CD4-positive, alpha-beta T cell (primary cell): ENCODE results near the gene DLX4. TPM values are rescaled to one million over a fixed set of nuclear protein-coding genes. Genes with fewer than 3 reads are reported as not detected.

Experiments
- ATAC-seq: fragments of 200-7000 bp; cut with Tn5 transposase; one replicate; pipeline ENCODE4 v1.10.0; 2022; ENCODE audit warnings: mild to moderate bottlenecking; ENCODE audit not compliant: poor library complexity
- CTCF ChIA-PET: fragments of 350-600 bp; sonication (Branson Sonifier 250); formaldehyde crosslinking; loops from one replicate; lab custom pipeline; 2021; ENCODE audit warnings: antibody characterized with exemption, inconsistent platforms; lab: Charles Lee
- POLR2A ChIA-PET: fragments of 350-600 bp; sonication (Branson Sonifier 250); formaldehyde crosslinking; loops from one replicate; lab custom pipeline; 2021; ENCODE audit warnings: antibody characterized with exemption, inconsistent platforms; lab: Charles Lee
- DNase-seq, 14 experiments: peaks; one replicate each; pipeline ENCODE4 v3.0.0-alpha.2; 2013 to 2020; ENCODE audit warnings: mixed read lengths in 2 of 14
- H3K27ac ChIP-seq, 2 donors: one replicate each; pipeline versions ENCODE4 v1.5.1 to v1.7.0; 2013; ENCODE audit warnings: low read length in 2 of 2, low read depth in 1 of 2, mild to moderate bottlenecking in 1 of 2
- H3K27me3 ChIP-seq, 2 experiments: 1 replicate in 1 of 2; 2 replicates in 1 of 2; pipeline versions ENCODE4 v1.6.1 to v1.7.0; 2013; ENCODE audit warnings: low read length in 2 of 2, control low read depth in 1 of 2, mild to moderate bottlenecking in 1 of 2, moderate library complexity in 1 of 2; ENCODE audit not compliant: insufficient read depth in 2 of 2, control insufficient read depth in 1 of 2
- H3K36me3 ChIP-seq: one replicate; pipeline ENCODE4 v1.6.1; 2013; ENCODE audit warnings: low read length, control low read depth; ENCODE audit not compliant: insufficient read depth
- H3K4me1 ChIP-seq: one replicate; pipeline ENCODE4 v1.6.1; 2013; ENCODE audit warnings: low read length, control low read depth; ENCODE audit not compliant: insufficient read depth
- H3K4me3 ChIP-seq: one replicate; pipeline ENCODE4 v1.5.1; 2013; ENCODE audit warnings: mild to moderate bottlenecking, low read length, moderate library complexity
- H3K9me3 ChIP-seq, 2 experiments: 1 replicate in 1 of 2; 2 replicates in 1 of 2; pipeline versions ENCODE4 v1.6.1 to v1.7.0; 2013; ENCODE audit warnings: low read length in 2 of 2, mild to moderate bottlenecking in 2 of 2, control low read depth in 1 of 2, moderate library complexity in 1 of 2; ENCODE audit not compliant: control insufficient read depth in 1 of 2, insufficient read depth in 1 of 2
- H3K27ac Mint-ChIP-seq: one replicate; pipeline ENCODE4 v1.8.0; 2020; ENCODE audit warnings: mixed read lengths
- H3K27me3 Mint-ChIP-seq: one replicate; pipeline ENCODE4 v1.8.0; 2021; ENCODE audit warnings: mixed read lengths
- H3K36me3 Mint-ChIP-seq: one replicate; pipeline ENCODE4 v1.8.0; 2021; ENCODE audit warnings: low read depth, mixed read lengths
- H3K4me1 Mint-ChIP-seq: one replicate; pipeline ENCODE4 v1.8.0; 2021; ENCODE audit warnings: low read depth, mixed read lengths
- H3K4me3 Mint-ChIP-seq: one replicate; pipeline ENCODE4 v1.8.0; 2020; ENCODE audit warnings: mild to moderate bottlenecking, mixed read lengths
- H3K9me3 Mint-ChIP-seq: one replicate; pipeline ENCODE4 v1.8.0; 2020; ENCODE audit warnings: mixed read lengths
- intact Hi-C, 2 experiments: fragments of 100-400 bp; cut with DNase I in 1 of 2; cut with micrococcal nuclease in 1 of 2; formaldehyde crosslinking; loops; one replicate each; pipeline versions ENCODE4 v1.15.1 to v1.9.0; 2023 to 2025; cut with DNase I, micrococcal nuclease
- total RNA-seq, 174 experiments: library from RNA in 2 of 174; stranded (reverse) in 2 of 174; gene quantifications; one replicate each; pipeline ENCODE4 v1.2.3 and lab custom pipeline; 2021 to 2026
- TF ChIP-seq, protein P1 (sequence below): fragments of 200-600 bp; IDR thresholded peaks from one replicate; pipeline ENCODE4 v1.8.0; 2022; ENCODE audit warnings: antibody characterized with exemption, mild to moderate bottlenecking

DLX4 gene
- total RNA-seq, 2 experiments from 2014 or later, result 0.59 to 0.85 TPM

GRCh38 chr17:50018909-50019308, 49.9 kb downstream of the DLX4 start:
- Histone ChIP-seq H3K36me3 (no peaks in the 10 kb centered on the region), H3K4me3 (no peak overlapping the region), H3K4me1 (no peaks in the 10 kb centered on the region), H3K27me3 (peaks cover 0 to 12% of the 10 kb centered on the region in 2 experiments), H3K27ac (no peak overlapping the region), H3K9me3 (peaks cover 14% of the 10 kb centered on the region in 2 experiments)
- Mint-ChIP-seq H3K9me3 (peaks cover 6% of the 10 kb centered on the region), H3K36me3 (peaks cover 7% of the 10 kb centered on the region), H3K27me3 (peaks cover 32% of the 10 kb centered on the region), H3K27ac (no peak overlapping the region), H3K4me3 (no peak overlapping the region), H3K4me1 (no peaks in the 10 kb centered on the region)
- TF ChIP-seq, protein P1, sequence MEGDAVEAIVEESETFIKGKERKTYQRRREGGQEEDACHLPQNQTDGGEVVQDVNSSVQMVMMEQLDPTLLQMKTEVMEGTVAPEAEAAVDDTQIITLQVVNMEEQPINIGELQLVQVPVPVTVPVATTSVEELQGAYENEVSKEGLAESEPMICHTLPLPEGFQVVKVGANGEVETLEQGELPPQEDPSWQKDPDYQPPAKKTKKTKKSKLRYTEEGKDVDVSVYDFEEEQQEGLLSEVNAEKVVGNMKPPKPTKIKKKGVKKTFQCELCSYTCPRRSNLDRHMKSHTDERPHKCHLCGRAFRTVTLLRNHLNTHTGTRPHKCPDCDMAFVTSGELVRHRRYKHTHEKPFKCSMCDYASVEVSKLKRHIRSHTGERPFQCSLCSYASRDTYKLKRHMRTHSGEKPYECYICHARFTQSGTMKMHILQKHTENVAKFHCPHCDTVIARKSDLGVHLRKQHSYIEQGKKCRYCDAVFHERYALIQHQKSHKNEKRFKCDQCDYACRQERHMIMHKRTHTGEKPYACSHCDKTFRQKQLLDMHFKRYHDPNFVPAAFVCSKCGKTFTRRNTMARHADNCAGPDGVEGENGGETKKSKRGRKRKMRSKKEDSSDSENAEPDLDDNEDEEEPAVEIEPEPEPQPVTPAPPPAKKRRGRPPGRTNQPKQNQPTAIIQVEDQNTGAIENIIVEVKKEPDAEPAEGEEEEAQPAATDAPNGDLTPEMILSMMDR, result no peak
- POLR2A ChIA-PET, result no interaction called here
- no peak for DNase-seq
- intact Hi-C loops, result no loop called here
- CTCF ChIA-PET, result no interaction called here
- ATAC-seq, result no peak

- CTCF ChIA-PET, result no interaction called here
- Mint-ChIP-seq H3K36me3 (no peaks in the 10 kb centered on the region), H3K27ac (no peak overlapping the region), H3K9me3 (no peaks in the 10 kb centered on the region), H3K4me1 (no peaks in the 10 kb centered on the region), H3K27me3 (peaks cover 22% of the 10 kb centered on the region), H3K4me3 (no peak overlapping the region)
- TF ChIP-seq, protein P1, result no peak
- Histone ChIP-seq H3K4me1 (no peaks in the 10 kb centered on the region), H3K27me3 (peaks cover 0 to 7% of the 10 kb centered on the region in 2 experiments), H3K27ac (no peak overlapping the region), H3K9me3 (no peaks in the 10 kb centered on the region), H3K36me3 (no peaks in the 10 kb centered on the region), H3K4me3 (no peak overlapping the region)
- ATAC-seq, result no peak
- intact Hi-C loops, result loop anchor here in 1 of 2 experiments (10.0 kb wide), 1 partner anchor 274 kb away; no protein-coding TSS in a partner anchor
- no peak for DNase-seq
- POLR2A ChIA-PET, result no interaction called here
Observed at GRCh38 chr17:50020841-50021599, 52.0 kb downstream of the DLX4 start.

DNA sequence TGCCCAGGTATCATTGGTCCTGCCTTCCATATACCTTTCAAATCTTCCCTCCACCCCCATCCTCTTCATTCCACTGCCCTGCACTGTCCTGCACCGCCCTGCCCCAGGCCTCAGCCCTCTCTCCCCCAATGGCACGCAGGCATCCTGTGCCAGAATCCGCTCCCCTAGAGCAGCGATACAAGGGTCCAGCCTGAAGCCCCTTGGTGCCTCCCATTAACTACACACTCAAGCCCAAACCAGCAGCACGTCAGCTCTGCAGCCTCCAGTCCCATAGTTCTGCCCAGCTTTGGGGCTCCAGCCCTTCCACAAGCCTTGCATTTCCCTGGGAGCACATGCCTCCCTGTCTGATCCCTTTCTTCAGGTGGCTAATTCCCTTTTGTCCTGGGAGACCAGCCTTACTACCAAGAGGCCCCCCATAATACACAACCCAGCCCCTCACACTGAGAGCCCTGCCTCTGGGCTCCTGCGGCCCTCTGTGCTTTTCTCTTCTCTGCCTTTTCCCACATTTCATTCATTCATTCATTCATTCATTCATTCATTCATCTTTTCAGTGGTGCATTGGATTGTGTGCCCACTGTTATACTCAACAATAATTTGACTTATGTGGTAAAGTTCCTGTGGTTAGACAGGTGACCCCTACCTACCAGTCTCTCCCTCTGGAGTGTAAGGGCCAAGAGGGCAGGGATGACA, 52.8 kb downstream of the DLX4 start:
- Histone ChIP-seq H3K27ac (no peak overlapping the region), H3K4me1 (peaks cover under 1% of the 10 kb centered on the region), H3K9me3 (no peaks in the 10 kb centered on the region), H3K36me3 (no peaks in the 10 kb centered on the region), H3K4me3 (no peak overlapping the region), H3K27me3 (peaks cover 0 to 7% of the 10 kb centered on the region in 2 experiments)
- H3K27me3 Mint-ChIP-seq, result peaks cover 23% of the 10 kb centered on the region
- H3K4me1 Mint-ChIP-seq, result peaks cover 5% of the 10 kb centered on the region
- DNase-seq (no peak), ATAC-seq (no peak)
- H3K36me3 Mint-ChIP-seq, result no peaks in the 10 kb centered on the region
- CTCF ChIA-PET, result interaction anchor here (1.1 kb wide), 1 partner anchor 66 kb away, joined by 4 read pairs; no protein-coding TSS in a partner anchor
- TF ChIP-seq, protein P1, result no peak
- no peak overlapping the region for H3K27ac Mint-ChIP-seq
- intact Hi-C loops, result loop anchor here in 1 of 2 experiments (10.0 kb wide), 1 partner anchor 273 kb away; no protein-coding TSS in a partner anchor
- no peak overlapping the region for H3K4me3 Mint-ChIP-seq
- POLR2A ChIA-PET, result no interaction called here
- no peaks in the 10 kb centered on the region for H3K9me3 Mint-ChIP-seq
